Cardiac atrium fibroblast (primary cell): ENCODE data around the gene NEK7. TPM values are rescaled to one million over a fixed set of nuclear protein-coding genes. Genes with fewer than 3 reads are reported as not detected.

Source experiments
- total RNA-seq: library from RNA; depleted of rRNA; stranded (reverse); fragments of >200 nt; gene quantifications from 2 replicates; pipeline ENCODE4 v1.2.3, GENCODE V29; 2015

NEK7 gene
- total RNA-seq, result 292 and 338 TPM in 2 replicates

GRCh38 chr1:198156745-198157240, at the start of gene NEK7:
Gene NEK7, plus strand, starts transcription at chr1:198156998. Its CDS starts 75,583 bp downstream, at chr1:198232581.

Other genes with a start within 250 kb of the NEK7 start
- gene LHX9, start 239.6 kb upstream of the NEK7 start, total RNA-seq, result 1.1 and 1.3 TPM in 2 replicates